ENCODE measurements around the gene CACNA1I.

DNA sequence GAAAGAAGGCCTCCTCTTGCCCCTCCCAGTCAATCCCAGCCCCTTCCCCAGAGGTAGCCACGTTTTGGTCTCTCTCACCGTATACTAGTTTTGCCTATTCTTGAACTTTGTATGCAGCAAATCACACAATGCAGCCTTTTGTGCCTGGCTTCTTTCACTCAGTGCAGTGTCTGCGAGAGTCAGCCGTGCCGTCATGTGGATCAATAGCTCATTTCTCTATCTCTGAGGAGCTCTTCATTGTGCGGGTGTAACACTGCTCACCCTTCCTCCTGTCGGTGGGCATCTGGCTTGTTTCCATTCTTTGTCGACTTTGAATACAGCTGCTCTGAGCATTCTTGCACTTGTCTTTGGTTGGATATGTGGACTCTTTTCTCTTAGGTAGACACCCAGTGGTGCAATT, 146.5 kb downstream of the CACNA1I start:
- TF ChIP-seq, protein P1, sequence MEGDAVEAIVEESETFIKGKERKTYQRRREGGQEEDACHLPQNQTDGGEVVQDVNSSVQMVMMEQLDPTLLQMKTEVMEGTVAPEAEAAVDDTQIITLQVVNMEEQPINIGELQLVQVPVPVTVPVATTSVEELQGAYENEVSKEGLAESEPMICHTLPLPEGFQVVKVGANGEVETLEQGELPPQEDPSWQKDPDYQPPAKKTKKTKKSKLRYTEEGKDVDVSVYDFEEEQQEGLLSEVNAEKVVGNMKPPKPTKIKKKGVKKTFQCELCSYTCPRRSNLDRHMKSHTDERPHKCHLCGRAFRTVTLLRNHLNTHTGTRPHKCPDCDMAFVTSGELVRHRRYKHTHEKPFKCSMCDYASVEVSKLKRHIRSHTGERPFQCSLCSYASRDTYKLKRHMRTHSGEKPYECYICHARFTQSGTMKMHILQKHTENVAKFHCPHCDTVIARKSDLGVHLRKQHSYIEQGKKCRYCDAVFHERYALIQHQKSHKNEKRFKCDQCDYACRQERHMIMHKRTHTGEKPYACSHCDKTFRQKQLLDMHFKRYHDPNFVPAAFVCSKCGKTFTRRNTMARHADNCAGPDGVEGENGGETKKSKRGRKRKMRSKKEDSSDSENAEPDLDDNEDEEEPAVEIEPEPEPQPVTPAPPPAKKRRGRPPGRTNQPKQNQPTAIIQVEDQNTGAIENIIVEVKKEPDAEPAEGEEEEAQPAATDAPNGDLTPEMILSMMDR (conservative IDR thresholded peaks at IDR 0.05 in 1 of 2, IDR thresholded peaks at IDR 0.05 in 1 of 2; ENCODE audit: low read depth in 1 of 2, low read length in 2 of 2), result no peak
- no peak for TF ChIP-seq EZH2 (IDR thresholded peaks at IDR 0.05; ENCODE audit: low read length, missing control alignments)
